Measurements from ENCODE around the gene MPDZ.

MPDZ gene

DNA sequence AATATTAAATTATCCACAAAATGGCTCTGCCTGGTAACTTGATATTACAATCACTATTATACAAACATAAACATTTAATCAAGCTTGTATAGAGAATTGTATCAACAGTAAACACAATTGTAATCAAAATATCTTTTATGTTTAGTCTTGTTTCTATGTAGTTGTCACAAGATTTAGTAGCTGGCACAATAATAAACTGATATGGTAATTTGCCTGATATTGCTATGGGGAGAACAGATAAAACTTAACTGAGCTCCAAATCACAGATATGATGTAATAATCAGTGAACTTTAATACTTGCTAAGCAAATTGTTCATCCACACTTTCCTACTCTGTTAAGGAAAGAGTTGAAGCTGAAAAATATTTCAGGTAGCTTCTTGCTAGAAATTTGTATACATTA lies 189.8 kb downstream of the MPDZ start:
- no peak for DNase-seq
- Histone ChIP-seq H3K4me2 (ENCODE audit: insufficient read depth, low read length) (no peak overlapping the region), H3K4me1 (ENCODE audit: insufficient read depth, low read length) (no peaks in the 10 kb centered on the region), H3K27me3 (ENCODE audit: insufficient read depth, low read length, poor library complexity) (no peaks in the 10 kb centered on the region), H3K4me3 (ENCODE audit: low read depth in 1 of 2, low read length in 2 of 2) (no peak overlapping the region), H2AFZ (ENCODE audit: low read depth, low read length) (no peak overlapping the region), H3K9me3 (ENCODE audit: insufficient read depth, low read length, severe bottlenecking) (no peaks in the 10 kb centered on the region), H3K9ac (ENCODE audit: low read depth, low read length) (no peak overlapping the region), H4K20me1 (ENCODE audit: insufficient read depth, low read length) (no peaks in the 10 kb centered on the region), H3K36me3 (ENCODE audit: insufficient read depth, low read length) (no peaks in the 10 kb centered on the region), H3K79me2 (ENCODE audit: insufficient read depth, low read length) (no peaks in the 10 kb centered on the region), H3K27ac (ENCODE audit: low read length) (no peak overlapping the region)
- TF ChIP-seq, protein P1, sequence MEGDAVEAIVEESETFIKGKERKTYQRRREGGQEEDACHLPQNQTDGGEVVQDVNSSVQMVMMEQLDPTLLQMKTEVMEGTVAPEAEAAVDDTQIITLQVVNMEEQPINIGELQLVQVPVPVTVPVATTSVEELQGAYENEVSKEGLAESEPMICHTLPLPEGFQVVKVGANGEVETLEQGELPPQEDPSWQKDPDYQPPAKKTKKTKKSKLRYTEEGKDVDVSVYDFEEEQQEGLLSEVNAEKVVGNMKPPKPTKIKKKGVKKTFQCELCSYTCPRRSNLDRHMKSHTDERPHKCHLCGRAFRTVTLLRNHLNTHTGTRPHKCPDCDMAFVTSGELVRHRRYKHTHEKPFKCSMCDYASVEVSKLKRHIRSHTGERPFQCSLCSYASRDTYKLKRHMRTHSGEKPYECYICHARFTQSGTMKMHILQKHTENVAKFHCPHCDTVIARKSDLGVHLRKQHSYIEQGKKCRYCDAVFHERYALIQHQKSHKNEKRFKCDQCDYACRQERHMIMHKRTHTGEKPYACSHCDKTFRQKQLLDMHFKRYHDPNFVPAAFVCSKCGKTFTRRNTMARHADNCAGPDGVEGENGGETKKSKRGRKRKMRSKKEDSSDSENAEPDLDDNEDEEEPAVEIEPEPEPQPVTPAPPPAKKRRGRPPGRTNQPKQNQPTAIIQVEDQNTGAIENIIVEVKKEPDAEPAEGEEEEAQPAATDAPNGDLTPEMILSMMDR (IDR thresholded peaks at IDR 0.05; ENCODE audit: borderline replicate concordance, extremely low read depth, low read length, poor library complexity, severe bottlenecking) = no peak
- no peak for TF ChIP-seq EZH2 (IDR thresholded peaks at IDR 0.05; ENCODE audit: borderline replicate concordance, low read depth, low read length, severe bottlenecking)
- ATAC-seq (ENCODE audit: insufficient read depth, low read depth) = no peak

DNA sequence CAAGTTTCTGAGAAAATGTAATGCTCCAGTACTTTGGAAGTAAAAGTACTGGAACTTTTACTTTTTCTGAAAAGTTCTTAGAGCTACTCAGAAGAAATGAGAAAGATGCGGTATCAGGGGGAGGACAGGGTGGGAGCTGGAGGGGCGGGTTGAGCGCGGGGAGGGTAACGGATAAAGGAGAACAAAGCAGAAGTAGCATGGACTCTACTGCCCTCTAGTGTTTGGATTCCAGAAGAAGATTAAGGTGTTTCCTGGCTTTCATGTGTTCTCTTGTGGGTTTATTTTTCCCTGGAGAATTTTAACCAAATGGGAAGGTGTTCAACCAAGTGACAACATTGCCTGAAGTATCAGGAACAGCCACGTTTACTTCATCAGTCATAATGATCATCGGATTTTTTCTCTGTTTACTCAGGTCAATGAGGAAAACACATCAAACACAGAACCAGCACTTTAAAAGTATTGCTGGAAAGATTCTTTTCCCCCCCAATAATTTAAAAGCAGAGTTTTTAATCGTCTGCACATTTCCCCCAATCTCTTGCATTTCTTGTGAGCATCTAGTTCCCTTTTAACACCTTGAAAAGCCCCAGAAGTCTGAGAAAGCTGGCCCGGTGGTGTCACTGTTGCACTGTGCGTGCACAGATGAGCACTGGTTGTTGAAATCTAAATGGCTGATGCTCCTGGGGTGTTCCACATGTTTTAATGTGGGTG lies 190.6 kb downstream of the MPDZ start:
- Histone ChIP-seq H3K4me2 (ENCODE audit: insufficient read depth, low read length) (no peak overlapping the region), H3K27me3 (ENCODE audit: insufficient read depth, low read length, poor library complexity) (no peaks in the 10 kb centered on the region), H3K9me3 (ENCODE audit: insufficient read depth, low read length, severe bottlenecking) (no peaks in the 10 kb centered on the region), H3K36me3 (ENCODE audit: insufficient read depth, low read length) (no peaks in the 10 kb centered on the region), H3K79me2 (ENCODE audit: insufficient read depth, low read length) (no peaks in the 10 kb centered on the region), H2AFZ (ENCODE audit: low read depth, low read length) (no peak overlapping the region), H3K27ac (ENCODE audit: low read length) (no peak overlapping the region), H3K4me1 (ENCODE audit: insufficient read depth, low read length) (no peaks in the 10 kb centered on the region), H3K9ac (ENCODE audit: low read depth, low read length) (no peak overlapping the region), H4K20me1 (ENCODE audit: insufficient read depth, low read length) (no peaks in the 10 kb centered on the region), H3K4me3 (ENCODE audit: low read depth in 1 of 2, low read length in 2 of 2) (no peak overlapping the region)
- TF ChIP-seq, protein P1 (IDR thresholded peaks at IDR 0.05; ENCODE audit: borderline replicate concordance, extremely low read depth, low read length, poor library complexity, severe bottlenecking) = peak; percentile 65
- TF ChIP-seq EZH2 (IDR thresholded peaks at IDR 0.05; ENCODE audit: borderline replicate concordance, low read depth, low read length, severe bottlenecking) = no peak
- peak; percentile 17 for DNase-seq
- peak; percentile 64; the same call in 2 of the 3 replicates for ATAC-seq (ENCODE audit: insufficient read depth, low read depth)

DNA sequence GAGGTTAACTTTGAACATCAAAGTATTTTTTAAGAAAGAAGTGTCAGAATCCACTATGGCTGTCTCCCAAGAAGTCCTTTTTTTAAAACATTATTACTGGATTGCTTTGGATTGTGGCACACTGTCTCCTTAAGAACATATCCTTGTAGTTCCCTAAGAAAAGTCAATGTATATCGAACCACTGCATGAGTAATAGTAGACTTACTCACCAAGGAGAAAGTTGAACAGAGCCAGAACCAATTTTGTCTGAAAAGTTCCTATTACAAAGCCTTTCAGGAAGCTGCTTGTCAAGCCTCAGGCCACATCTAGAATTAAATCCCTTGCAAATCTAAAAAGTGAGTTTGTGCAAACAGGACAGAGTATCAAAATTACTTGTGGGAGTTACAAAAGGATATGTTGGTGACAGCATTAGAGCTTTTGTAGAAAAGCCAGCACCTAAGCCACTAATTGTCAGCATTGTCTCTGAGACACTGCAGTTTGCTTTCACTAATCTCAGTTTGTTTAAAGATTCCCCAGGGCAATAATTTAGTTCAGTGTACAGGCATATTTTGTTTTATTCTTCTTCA lies 195.4 kb downstream of the MPDZ start:
- Histone ChIP-seq H3K9ac (ENCODE audit: low read depth, low read length) (no peak overlapping the region), H3K27ac (ENCODE audit: low read length) (no peak overlapping the region), H3K27me3 (ENCODE audit: insufficient read depth, low read length, poor library complexity) (no peaks in the 10 kb centered on the region), H3K4me1 (ENCODE audit: insufficient read depth, low read length) (no peaks in the 10 kb centered on the region), H3K4me2 (ENCODE audit: insufficient read depth, low read length) (no peak overlapping the region), H4K20me1 (ENCODE audit: insufficient read depth, low read length) (no peaks in the 10 kb centered on the region), H2AFZ (ENCODE audit: low read depth, low read length) (no peak overlapping the region), H3K36me3 (ENCODE audit: insufficient read depth, low read length) (no peaks in the 10 kb centered on the region), H3K4me3 (ENCODE audit: low read depth in 1 of 2, low read length in 2 of 2) (no peak overlapping the region), H3K9me3 (ENCODE audit: insufficient read depth, low read length, severe bottlenecking) (no peaks in the 10 kb centered on the region), H3K79me2 (ENCODE audit: insufficient read depth, low read length) (no peaks in the 10 kb centered on the region)
- no peak for TF ChIP-seq EZH2 (IDR thresholded peaks at IDR 0.05; ENCODE audit: borderline replicate concordance, low read depth, low read length, severe bottlenecking)
- TF ChIP-seq, protein P1 (IDR thresholded peaks at IDR 0.05; ENCODE audit: borderline replicate concordance, extremely low read depth, low read length, poor library complexity, severe bottlenecking) = no peak
- no peak for DNase-seq
- no peak for ATAC-seq (ENCODE audit: insufficient read depth, low read depth)
